ENCODE results near the gene ITGA11. TPM values are rescaled to one million over a fixed set of nuclear protein-coding genes. Genes with fewer than 3 reads are reported as not detected.

ITGA11 gene
- total RNA-seq, 2 experiments from 2014 or later: 1.7 to 3.6 TPM

DNA sequence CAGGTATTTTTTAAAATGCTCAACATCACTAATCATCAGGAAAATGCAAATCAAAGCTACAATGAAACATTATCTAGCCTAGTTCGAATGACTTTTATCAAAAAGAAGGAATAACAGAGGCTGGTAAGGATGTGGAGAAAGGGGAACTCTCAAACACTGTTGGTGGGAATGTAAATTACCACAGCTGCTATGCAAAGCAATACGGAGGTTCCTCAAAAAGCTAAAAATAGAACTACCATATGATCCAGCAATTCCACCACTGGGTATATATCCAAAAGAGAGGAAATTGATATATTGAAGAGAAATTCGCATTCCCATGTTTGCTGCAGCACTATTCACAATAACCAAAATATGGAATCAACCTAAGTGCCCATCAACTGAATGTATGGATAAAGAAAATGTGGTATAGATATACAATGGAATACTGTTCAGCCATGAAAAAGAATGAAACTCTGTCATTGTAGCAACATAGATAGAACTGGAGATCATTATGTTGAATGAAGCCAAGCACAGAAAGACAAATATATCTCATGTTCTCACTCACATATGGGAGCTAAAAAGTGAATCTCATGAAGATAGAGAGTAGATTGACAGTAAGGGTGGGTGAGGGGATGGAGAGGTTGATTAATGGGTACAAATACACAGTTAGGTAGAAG, 182.8 kb downstream of the ITGA11 start:
- peaks cover 8% of the 10 kb centered on the region for H3K27me3 Mint-ChIP-seq
- no peaks in the 10 kb centered on the region for H3K4me1 Mint-ChIP-seq (ENCODE audit: low read depth)
- peaks cover 4% of the 10 kb centered on the region for H3K9me3 Mint-ChIP-seq
- no peak overlapping the region for H3K27ac Mint-ChIP-seq
- ATAC-seq (no peak), DNase-seq (no peak)
- CTCF ChIA-PET: interaction anchor here (1.1 to 8.4 kb wide), 3 partner anchors 27 to 301 kb away, joined by 4 to 85 read pairs (median 4); no protein-coding TSS in a partner anchor
- TF ChIP-seq, protein P1, sequence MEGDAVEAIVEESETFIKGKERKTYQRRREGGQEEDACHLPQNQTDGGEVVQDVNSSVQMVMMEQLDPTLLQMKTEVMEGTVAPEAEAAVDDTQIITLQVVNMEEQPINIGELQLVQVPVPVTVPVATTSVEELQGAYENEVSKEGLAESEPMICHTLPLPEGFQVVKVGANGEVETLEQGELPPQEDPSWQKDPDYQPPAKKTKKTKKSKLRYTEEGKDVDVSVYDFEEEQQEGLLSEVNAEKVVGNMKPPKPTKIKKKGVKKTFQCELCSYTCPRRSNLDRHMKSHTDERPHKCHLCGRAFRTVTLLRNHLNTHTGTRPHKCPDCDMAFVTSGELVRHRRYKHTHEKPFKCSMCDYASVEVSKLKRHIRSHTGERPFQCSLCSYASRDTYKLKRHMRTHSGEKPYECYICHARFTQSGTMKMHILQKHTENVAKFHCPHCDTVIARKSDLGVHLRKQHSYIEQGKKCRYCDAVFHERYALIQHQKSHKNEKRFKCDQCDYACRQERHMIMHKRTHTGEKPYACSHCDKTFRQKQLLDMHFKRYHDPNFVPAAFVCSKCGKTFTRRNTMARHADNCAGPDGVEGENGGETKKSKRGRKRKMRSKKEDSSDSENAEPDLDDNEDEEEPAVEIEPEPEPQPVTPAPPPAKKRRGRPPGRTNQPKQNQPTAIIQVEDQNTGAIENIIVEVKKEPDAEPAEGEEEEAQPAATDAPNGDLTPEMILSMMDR (IDR thresholded peaks at IDR 0.05): no peak
- intact Hi-C loops (cut with micrococcal nuclease): no loop called here
- peaks cover 3% of the 10 kb centered on the region for H3K36me3 Mint-ChIP-seq (ENCODE audit: low read depth)
- H3K4me3 Mint-ChIP-seq: no peak overlapping the region
- POLR2A ChIA-PET: no interaction called here

Other genes with a start within 250 kb of the ITGA11 start
- gene CALML4, start 226.8 kb downstream of the ITGA11 start, total RNA-seq: 1 to 10 TPM; 6.9 to 7.3 TPM
- 10 to 100 TPM; 43.1 to 47.2 TPM for gene CLN6, start 202.4 kb downstream of the ITGA11 start, total RNA-seq
- gene FEM1B, start 154.4 kb downstream of the ITGA11 start, total RNA-seq: 10 to 100 TPM; 37.1 to 44.4 TPM
- not detected for gene CORO2B, start 146.8 kb upstream of the ITGA11 start, total RNA-seq

All from activated CD8-positive, alpha-beta T cell treated with anti-CD3 and anti-CD28 coated beads for 36 hours (primary cell).